Cardiac muscle cell (in vitro differentiated cells and primary cell): ENCODE data around the gene SHISA6. TPM values are rescaled to one million over a fixed set of nuclear protein-coding genes. Genes with fewer than 3 reads are reported as not detected.

Experiments
- DNase-seq, 2 donors: peaks; one replicate each; pipeline versions ENCODE4 v3.0.0 to v3.0.0-alpha.2; 2010 to 2017; ENCODE audit warnings: low read depth in 1 of 2, low spot score in 1 of 2
- H3K27ac ChIP-seq: fragments of 200-600 bp; sonication (generic); 2 replicates; pipeline ENCODE4 v1.5.1; 2016
- H3K27me3 ChIP-seq: fragments of 200-600 bp; sonication (generic); 2 replicates; pipeline ENCODE4 v1.6.0; 2016; ENCODE audit warnings: control low read depth
- H3K36me3 ChIP-seq: fragments of 200-600 bp; sonication (generic); 2 replicates; pipeline ENCODE4 v1.5.1; 2016; ENCODE audit warnings: control low read depth
- H3K4me1 ChIP-seq: fragments of 200-600 bp; sonication (generic); 2 replicates; pipeline ENCODE4 v1.8.1; 2017; ENCODE audit warnings: low read depth, mild to moderate bottlenecking, mixed run types
- H3K4me3 ChIP-seq: fragments of 200-600 bp; sonication (generic); 2 replicates; pipeline ENCODE4 v1.5.1; 2016; ENCODE audit warnings: mild to moderate bottlenecking
- H3K9me3 ChIP-seq: fragments of 200-600 bp; sonication (generic); 2 replicates; pipeline ENCODE4 v1.5.1; 2017; ENCODE audit warnings: low read depth, mild to moderate bottlenecking, control low read depth
- CTCF ChIP-seq: IDR thresholded peaks from 2 replicates; pipeline ENCODE4 v1.5.1; 2012; ENCODE audit warnings: low read depth, mild to moderate bottlenecking, low read length
- polyA plus RNA-seq: library from polyadenylated mRNA; unstranded; fragments of >200 nt; fragmentation: Nextera tagmentation; extraction: Ambion mirVana; gene quantifications from 2 replicates; pipeline ENCODE4 v1.2.1, GENCODE V29; 2016
- total RNA-seq: library from RNA; depleted of rRNA; stranded (reverse); fragments of >200 nt; gene quantifications from 2 replicates; pipeline ENCODE4 v1.2.3, GENCODE V29; 2016

SHISA6 gene
- total and polyA plus RNA-seq, 2 experiments from 2014 or later, result 0.17 to 0.45 TPM

GRCh38 chr17:11240041-11240840 lies 772 bp upstream of the SHISA6 start:
- H3K36me3 ChIP-seq, result no peaks in the 10 kb centered on the region
- TF ChIP-seq CTCF, result no peak
- H3K4me3 ChIP-seq, result peak overlapping the region; percentile 39
- H3K4me1 ChIP-seq, result no peaks in the 10 kb centered on the region
- no peaks in the 10 kb centered on the region for H3K9me3 ChIP-seq
- H3K27me3 ChIP-seq, result peaks cover 75% of the 10 kb centered on the region
- H3K27ac ChIP-seq, result no peak overlapping the region
- peak in 1 of 2 donors; percentile 65 for DNase-seq

DNA sequence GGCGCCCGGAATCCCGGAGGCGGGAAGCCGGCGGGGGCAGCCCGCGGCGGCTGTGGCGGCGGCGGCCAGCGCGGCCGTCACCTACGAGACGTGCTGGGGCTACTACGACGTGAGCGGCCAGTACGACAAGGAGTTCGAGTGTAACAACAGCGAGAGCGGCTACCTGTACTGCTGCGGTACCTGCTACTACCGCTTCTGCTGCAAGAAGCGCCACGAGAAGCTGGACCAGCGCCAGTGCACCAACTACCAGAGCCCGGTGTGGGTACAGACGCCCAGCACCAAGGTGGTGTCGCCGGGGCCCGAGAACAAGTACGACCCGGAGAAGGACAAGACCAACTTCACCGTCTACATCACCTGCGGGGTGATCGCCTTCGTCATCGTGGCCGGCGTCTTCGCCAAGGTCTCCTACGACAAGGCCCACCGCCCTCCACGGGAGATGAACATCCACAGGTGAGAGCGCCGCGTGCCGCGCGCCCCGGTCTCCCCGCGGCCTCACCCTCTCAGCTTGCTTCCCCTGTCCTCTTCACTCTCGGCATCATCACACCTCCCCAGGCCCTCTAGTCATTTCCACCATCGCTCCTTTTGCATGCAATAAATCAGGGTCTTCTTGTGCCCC lies 706 bp downstream of the SHISA6 start:
- H3K4me1 ChIP-seq, result no peaks in the 10 kb centered on the region
- H3K4me3 ChIP-seq, result no peak overlapping the region
- H3K36me3 ChIP-seq, result no peaks in the 10 kb centered on the region
- H3K9me3 ChIP-seq, result no peaks in the 10 kb centered on the region
- no peak for TF ChIP-seq CTCF
- peaks cover 76% of the 10 kb centered on the region for H3K27me3 ChIP-seq
- H3K27ac ChIP-seq, result no peak overlapping the region
- DNase-seq, result no peak

- no peaks in the 10 kb centered on the region for H3K36me3 ChIP-seq
- no peak overlapping the region for H3K27ac ChIP-seq
- TF ChIP-seq CTCF, result no peak
- no peaks in the 10 kb centered on the region for H3K9me3 ChIP-seq
- peaks cover 76% of the 10 kb centered on the region for H3K27me3 ChIP-seq
- no peak overlapping the region for H3K4me3 ChIP-seq
- H3K4me1 ChIP-seq, result no peaks in the 10 kb centered on the region
- DNase-seq, result no peak
These were observed 1.4 kb downstream of the SHISA6 start for GRCh38 chr17:11242411-11242810.

GRCh38 chr17:11244776-11245175 lies 3.8 kb downstream of the SHISA6 start:
- Histone ChIP-seq H3K9me3 (no peaks in the 10 kb centered on the region), H3K27ac (no peak overlapping the region), H3K36me3 (no peaks in the 10 kb centered on the region), H3K4me1 (no peaks in the 10 kb centered on the region), H3K4me3 (no peak overlapping the region), H3K27me3 (peaks cover 53% of the 10 kb centered on the region)
- no peak for TF ChIP-seq CTCF
- DNase-seq, result no peak

GRCh38 chr17:11245187-11245586 lies 4.2 kb downstream of the SHISA6 start:
- DNase-seq, result no peak
- Histone ChIP-seq H3K4me1 (no peaks in the 10 kb centered on the region), H3K27me3 (peaks cover 49% of the 10 kb centered on the region), H3K9me3 (no peaks in the 10 kb centered on the region), H3K36me3 (no peaks in the 10 kb centered on the region), H3K27ac (no peak overlapping the region), H3K4me3 (no peak overlapping the region)
- TF ChIP-seq CTCF, result no peak
